CD4-positive, alpha-beta T cell treated with Interleukin-15 for 4 hours (primary cell): ENCODE results near the gene GPS1.

Source experiments
- DNase-seq: peaks from one replicate; pipeline ENCODE4 v3.0.0-alpha.2; 2020; ENCODE audit warnings: low spot score

The GPS1 gene

DNA sequence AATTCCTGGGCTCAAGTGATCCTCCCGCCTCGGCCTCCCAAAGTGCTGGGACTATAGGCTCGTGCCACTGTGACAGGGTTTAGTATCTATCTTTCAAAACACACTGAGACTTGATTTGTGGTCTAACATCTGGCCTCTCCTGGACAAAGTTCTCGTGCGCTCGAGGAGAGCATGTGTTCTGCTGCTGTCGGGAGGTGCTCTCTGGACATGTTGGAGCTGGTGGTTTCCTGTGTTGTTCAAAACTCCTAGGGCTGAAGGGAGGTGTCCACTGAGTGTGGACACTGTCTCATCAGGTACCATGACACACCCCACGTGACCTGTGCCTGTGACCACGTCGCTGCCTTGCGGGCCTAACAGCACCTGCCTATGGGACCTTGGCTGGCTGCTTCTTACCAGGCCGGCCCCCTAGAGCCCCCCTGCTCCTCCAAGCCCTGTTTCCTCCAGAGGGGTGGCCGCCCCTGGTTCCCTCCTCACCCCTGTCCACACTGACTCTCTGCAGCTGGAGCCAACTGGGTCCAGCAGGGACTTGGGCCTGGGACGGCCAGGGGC lies 5.7 kb upstream of the GPS1 start:
- no peak for DNase-seq

- DNase-seq: no peak
Measured at GRCh38 chr17:82046903-82047302, 4.8 kb upstream of the GPS1 start.

DNA sequence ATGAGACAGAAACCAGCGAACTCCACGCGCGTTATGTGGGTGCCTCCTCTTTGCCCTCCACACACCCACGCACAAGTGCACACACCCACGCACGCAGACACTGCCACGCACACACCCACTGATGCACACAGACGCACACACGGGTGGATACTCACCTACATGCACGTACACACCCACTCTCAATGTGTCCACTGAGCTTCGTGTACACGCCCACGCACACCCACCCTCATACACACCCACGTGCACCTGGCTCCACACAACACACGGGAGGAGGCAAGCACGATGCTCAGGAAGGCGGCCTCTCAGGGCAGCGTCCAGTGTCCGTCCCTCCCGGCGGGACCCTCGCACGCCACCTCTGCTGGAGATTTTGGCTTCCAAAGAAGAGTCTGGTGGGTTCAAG lies 4.3 kb upstream of the GPS1 start:
- DNase-seq: no peak

- DNase-seq: no peak
Measured at GRCh38 chr17:82047914-82048570, 3.7 kb upstream of the GPS1 start.

GRCh38 chr17:82048571-82048971 lies 3.1 kb upstream of the GPS1 start:
- no peak for DNase-seq

GRCh38 chr17:82049106-82049505 lies 2.6 kb upstream of the GPS1 start:
- DNase-seq: no peak

- DNase-seq: no peak
Measured at GRCh38 chr17:82049521-82049971, 2.2 kb upstream of the GPS1 start.

- DNase-seq: no peak
Measured at GRCh38 chr17:82050152-82050760, 1.4 kb upstream of the GPS1 start.

DNA sequence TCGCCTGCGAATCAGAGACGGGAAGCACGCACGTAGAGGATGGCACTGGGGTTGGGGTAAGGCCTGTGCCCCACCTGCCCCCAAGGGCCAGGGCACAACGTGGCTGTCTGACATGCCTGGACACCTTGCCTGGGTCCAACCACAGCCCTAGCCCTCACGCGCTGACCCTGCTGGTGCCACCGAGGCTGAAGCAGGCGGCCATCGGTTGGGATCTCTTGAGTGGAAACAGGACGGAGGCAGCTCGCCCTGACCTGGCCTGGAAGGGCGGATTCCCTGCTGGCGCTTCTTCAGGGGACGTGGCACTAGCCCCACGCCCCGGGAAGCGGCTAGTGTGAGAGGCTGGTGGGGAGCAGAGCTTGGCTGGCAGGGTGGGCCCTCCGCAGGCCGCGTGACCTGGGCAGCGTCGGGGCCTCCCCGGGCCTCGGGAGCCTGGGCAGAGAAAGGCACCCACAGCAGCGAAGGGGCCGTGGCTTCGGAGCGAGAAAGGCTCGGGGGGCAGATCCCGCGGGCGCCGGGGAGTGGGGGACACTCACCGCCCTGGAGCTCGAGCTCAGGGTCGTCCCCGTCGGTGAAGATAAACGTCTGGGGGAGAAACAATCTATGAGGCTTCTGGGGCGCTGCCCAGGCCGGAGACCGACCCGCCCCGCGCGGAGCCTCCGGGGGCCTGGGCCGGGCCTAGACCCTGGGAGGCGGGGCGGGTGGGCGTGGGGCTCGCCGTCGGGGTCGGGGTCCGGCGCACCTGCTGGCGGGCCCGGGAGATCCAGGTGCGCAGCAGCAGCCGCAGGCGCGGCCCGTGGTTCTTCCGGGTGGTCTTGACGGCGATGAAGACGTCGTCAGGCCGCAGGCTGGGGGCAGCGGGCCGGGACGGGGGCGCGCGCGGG lies 697 bp upstream of the GPS1 start:
- no peak for DNase-seq

DNA sequence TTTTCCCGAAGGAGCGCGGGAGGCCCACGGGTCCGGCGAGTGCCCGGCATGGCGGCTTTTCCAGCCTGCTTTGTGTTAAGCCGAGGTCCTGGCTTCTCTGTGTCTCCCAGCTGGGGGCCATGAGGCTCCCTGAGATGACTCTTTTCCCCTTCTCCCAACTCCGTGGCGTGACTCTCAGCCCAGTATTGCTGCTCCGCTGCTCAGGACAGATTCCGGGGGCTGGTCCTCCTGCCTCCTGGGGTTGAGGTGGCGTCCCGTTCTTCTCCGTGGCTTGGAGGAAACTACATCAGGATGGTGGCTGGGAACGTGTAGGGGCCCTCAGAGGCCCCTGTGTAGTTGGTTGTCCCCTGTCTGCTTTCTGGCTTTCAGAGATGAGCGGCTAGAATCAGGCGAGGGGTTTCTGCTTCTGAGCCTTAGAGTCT lies 951 bp downstream of the GPS1 start:
- no peak for DNase-seq

GRCh38 chr17:82053130-82053529 lies 1.4 kb downstream of the GPS1 start:
- DNase-seq: no peak

- no peak for DNase-seq
Measured at GRCh38 chr17:82053556-82054263, 2.0 kb downstream of the GPS1 start.

DNA sequence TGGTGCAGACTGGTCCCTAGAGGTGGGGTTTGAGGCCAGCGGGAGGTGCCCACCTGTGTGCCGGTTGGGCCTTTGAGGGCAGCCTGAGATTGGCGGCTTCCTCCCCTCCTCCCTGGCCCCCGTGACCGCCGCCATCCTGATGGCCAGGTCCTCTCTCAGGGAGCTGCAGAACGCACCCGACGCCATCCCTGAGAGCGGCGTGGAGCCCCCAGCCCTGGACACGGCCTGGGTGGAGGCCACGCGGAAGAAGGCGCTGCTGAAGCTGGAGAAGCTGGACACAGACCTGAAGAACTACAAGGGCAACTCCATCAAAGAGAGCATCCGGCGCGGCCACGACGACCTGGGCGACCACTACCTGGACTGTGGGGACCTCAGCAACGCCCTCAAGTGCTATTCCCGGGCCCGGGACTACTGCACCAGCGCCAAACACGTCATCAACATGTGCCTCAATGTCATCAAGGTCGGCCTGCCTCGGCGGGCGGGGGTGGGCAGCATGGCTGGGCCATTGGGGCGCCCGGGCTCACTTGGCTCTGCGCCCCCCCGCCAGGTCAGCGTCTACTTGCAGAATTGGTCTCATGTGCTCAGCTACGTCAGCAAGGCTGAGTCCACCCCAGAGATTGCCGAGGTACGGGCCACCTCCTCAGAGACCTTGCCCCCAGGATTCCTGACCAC lies 2.8 kb downstream of the GPS1 start:
- DNase-seq: no peak

- DNase-seq: no peak
Measured at GRCh38 chr17:82055023-82055964, 3.6 kb downstream of the GPS1 start.

DNA sequence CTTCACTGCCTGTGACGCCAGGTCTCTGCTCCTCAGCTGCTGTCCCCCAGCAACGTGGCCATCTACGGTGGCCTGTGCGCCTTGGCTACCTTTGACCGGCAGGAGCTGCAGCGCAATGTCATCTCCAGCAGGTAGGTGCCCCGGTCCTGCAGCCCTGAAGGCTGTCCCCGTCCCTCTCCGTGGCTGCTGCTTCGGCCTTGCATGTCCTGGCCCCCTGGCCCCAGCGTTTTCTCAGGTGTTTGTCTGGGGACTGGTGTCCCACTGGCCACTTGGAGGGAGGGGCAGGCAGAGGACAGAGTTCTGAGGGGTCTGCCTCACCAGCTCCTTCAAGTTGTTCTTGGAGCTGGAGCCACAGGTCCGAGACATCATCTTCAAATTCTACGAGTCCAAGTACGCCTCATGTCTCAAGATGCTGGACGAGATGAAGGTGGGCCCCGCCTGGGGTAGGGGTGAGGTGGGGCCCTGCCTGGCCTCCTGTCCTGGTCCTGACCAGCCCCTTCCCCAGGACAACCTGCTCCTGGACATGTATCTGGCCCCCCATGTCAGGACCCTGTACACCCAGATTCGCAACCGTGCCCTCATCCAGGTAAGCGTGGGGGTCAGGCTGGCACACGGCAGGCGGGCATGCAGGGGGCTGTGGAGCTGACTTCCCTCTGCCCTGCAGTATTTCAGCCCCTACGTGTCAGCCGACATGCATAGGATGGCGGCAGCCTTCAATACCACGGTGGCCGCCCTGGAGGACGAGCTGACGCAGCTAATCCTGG lies 4.4 kb downstream of the GPS1 start:
- DNase-seq: no peak

- no peak for DNase-seq
Measured at GRCh38 chr17:82056729-82057621, 5.3 kb downstream of the GPS1 start.

DNA sequence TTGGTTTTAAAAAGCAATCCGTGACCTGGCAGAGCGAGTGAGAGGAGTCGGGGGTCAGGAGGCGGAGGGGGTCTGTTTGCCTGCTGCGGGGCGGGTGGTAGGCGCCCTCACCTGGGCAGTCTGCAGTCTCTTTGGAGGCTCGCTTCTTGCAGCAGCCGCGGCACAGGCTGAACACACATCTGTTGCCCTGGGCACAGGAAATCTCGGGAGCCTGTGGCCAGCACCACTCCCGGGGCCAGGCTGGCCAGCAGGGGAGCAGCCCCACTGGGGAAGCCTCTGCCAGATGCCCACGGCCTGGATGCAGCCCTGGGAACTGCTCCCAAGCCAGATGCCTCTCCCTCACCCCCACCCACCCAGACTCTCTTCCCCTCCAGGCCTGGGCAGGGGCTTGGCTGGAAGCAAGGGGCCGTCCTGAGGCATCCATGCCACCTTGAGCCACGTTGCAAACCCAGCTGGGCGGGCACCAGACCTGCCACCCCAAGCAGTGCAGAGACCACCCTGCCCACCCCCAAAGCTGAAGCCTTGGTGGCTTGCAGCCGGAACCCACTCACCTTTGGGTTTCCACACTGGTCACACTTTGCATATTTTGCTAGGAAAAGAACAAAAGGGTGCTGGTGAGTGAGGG lies 6.6 kb downstream of the GPS1 start:
- no peak for DNase-seq

DNA sequence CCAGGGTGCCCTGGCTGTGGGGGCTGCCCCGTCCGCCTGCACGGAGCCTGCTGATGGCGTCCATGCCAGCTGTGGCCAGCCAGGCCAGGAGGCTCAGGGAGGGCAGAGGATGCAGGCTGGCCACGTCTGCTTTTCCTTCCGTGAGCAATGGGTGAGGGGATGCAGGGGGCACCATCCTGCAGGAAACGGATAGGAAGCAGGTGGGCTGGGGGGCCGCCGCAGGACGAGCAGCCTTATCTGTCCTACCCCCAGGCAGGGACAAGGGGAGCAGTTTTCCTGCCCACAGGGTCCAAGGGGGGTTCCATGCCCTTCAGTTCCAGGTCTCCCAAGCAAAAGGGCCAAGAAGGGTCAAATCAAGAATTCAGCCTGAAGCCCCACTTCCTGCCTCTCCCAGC lies 7.2 kb downstream of the GPS1 start:
- DNase-seq: no peak
